Activated CD4-positive, alpha-beta T cell treated with anti-CD3 and anti-CD28 coated beads, Interleukin-2, amount 50 U/mL, for 24 hours (primary cell): Measurements from ENCODE around the gene PIK3R6.

Experiments used
- DNase-seq, 2 donors: peaks; one replicate each; pipeline ENCODE4 v3.0.0-alpha.2; 2020; ENCODE audit warnings: low read depth in 1 of 2, low spot score in 1 of 2

The PIK3R6 gene

DNA sequence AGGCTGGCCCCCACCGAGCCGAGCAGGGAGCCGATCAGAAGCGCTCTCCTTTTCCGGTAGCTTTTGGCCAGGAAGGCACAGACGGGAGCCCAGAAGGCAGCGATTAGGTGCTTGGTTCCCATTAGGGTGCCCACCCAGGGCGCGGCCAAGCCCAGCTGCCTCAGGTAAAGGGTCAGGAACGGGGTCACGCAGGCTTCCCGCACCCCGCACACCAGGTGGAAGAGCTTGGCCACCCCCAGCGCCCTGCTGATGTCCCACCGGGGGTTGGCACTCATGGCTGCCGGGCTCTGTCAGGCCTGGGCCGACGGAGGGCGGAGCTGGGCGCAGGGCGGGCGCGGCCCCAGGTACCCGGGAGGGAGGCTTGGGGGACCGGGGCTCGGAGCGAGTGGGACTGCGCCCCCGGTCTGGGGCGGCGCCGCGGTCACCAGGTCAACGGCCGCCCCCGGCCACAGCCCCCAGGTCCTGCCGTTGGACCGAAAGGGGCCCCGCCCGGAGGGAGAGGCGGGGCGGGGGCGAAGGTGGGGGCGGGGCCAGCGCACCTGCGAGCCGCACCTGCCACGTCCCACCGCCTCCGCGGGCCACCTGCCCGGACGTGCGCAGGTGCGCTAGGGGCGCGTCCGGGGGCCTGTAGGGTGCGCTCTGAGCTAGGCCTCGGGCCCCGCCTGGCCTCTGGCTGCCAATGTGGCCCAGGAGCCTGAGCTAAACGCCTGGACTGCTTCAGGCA, 68.5 kb downstream of the PIK3R6 start, which contains the start of gene MFSD6L:
MFSD6L (minus strand) TSS at position 520 of the 724 bp plus-strand sequence; CDS start at position 275, 245 bp downstream.
- no peak for DNase-seq

DNA sequence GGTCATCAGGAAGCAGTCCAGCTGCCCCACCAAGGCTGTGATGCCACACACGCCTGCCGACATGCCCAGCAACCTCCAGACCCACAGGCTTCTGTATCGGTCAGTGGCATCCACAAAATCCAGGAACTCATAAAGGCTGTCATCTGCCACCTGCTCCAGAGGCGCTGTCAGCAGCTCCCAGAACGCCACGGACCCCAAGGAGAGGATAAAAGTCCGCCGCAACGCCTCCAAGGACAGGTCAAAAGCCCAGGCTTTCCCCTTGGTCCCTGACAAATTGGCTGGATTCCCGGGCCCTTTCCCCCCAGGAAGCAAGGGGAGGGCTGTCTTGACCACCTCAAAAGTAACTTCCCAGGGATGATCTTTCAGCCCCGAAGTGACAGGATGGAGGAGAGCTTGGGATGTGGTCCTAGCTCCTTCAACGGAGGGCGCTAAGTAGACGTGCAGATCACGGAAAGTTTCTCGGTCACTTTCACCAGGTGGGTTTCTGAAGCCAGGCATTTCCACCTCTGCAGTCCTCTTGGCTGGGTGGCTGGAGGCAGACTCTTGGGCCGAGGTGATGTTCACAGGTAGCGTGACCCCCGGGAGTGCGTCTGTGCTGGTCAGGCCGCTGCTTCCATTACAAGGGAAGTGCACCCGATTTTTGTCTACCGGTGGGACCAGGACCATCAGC, 69.2 kb downstream of the PIK3R6 start:
- no peak for DNase-seq

DNA sequence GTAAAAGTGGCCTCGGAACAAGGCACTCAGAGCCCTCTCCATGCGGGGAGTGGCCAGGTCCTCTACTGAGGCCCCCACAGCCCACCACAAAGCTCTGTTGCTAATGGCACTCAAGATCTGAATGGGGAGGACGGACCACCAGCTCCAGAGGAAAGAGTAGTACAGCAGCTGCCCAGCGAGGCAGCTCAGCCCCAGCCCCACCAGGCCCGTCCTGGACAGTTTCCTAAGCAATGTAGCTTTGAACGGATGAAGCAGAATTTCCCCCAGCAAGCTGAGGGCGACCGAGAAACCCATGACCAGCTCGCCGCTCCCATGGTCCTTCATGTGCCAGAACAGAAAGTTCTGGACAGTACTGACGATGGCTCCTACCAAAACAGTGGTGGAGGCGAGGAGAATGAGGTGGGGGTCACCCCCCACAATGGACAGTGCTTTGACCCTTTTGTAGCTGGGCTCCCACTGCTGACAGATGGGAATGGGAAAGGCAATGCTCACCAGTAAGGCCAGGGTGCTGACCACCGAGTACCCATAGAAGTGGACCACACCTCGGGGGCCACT, 69.8 kb downstream of the PIK3R6 start:
- no peak for DNase-seq

DNA sequence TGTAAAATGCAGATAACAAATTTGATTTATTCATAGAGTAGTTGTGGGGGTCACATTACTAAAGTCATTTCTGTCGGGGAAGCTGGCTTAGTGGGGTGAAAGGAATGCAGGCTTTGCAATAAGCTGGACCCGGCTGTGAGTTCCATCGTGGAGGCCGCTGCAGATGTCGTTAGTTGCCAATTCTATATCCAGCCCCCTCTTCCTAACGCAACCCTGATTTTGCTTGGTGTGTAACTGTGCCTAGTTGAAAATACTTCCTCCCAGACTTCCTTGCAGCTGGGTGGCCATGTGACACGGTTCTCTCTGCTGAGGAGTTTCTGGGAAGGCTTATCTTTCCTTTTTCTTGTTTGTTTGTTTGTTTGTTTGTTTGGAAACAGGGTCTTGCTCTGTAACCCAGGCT, 72.8 kb downstream of the PIK3R6 start:
- no peak for DNase-seq

DNA sequence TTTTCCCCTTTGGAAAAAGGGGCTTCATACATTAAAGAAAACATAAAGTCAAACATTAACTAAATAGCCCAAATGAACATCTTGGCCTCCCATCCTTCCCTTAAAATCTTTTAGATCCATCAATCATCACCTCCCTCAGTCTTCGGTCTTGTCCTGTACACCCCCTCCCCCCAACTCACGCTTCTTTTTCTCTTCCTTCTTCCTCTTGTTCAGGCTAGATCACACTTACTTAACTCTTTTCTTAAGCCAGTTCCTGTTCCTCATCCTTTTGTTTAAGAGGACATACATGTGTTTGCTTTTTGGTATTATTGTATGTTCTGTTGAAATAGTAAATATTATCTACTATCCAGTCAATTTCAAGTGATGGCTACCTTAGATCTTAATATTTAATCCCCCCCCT, 73.8 kb downstream of the PIK3R6 start:
- DNase-seq = no peak

DNA sequence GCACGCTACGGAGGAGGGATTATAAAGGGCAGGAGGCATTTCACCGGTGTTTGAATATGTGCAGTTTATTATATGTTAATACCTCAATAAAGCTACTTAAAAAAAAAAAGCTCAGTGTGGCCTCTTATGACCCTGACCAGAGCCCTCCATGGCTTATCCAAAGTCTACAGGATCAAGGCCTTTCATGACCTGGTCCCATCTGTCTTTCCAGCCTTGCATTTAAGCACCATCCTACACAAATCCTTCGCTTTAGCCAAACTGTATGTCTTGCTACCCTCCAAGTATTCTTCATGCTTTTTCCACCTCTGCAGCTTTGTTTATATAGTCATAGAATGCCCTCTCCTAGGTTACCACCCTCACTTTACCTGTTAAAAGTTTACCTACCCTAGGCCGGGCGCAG, 74.8 kb downstream of the PIK3R6 start:
- no peak for DNase-seq

DNA sequence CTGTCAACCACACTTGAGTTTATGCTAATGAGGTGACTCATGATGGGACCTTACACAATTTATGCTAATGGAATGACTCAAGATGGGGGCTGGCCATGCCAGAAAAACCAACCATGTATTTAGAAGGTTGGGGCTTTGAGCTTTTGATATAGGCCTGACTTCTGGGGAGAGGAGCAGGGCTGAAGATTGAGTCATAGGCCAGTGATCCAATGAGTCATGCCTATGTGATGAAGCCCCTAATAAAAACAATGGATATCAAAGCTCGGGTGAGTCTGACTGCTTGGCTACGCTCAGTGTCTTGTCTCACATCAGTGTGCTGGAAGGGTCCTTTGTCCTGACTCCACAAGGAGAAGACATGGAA, 75.6 kb downstream of the PIK3R6 start:
- DNase-seq = no peak

DNA sequence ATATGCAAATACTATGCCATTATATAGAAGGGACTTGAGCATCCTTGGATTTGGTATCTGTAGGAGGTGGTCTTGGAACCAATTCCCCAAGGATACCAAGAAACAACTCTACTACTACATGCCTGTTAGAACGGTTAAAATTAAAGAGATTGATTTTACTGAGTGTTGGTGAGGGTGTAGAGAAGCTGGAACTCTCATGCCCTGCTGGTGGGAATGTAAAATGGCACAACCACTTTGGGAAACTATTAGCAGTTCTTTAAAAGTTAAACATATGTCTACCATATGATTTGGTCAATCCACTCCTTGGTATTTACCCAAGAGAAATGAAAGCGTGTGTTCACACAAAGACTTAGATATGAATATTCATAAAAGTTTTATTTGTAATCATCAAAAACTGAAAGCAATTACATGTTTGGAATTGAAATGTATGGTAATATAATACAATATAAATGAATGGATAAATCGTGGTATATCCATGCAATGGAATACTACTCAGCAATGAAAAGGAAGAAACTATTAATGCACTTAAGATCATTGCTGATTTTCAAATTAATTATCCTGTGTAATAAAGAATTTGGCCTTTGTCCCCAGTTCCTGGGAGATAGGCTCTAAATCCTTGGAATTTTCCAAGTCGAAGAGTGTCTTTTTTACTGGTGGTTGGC, 76.1 kb downstream of the PIK3R6 start:
- DNase-seq = no peak

DNA sequence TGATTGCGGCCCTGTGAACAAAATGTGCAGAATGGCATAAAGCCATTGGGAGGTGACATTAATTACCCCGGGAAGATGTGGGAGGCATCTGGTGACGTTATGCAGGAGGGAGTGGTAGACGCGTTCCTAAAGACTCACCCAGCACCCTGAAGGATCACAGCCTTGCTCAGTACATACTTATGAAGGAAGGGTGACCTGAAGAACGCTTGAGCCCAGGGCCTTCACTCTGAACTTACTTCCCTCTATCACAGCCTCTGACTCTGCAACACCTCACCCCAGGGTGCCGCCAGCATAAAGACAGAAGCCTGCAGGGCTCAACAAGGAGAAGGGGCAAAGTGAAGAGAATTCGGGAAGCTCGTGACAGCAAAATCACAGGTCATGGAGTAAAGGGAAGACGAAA, 77.7 kb downstream of the PIK3R6 start:
- no peak for DNase-seq

DNA sequence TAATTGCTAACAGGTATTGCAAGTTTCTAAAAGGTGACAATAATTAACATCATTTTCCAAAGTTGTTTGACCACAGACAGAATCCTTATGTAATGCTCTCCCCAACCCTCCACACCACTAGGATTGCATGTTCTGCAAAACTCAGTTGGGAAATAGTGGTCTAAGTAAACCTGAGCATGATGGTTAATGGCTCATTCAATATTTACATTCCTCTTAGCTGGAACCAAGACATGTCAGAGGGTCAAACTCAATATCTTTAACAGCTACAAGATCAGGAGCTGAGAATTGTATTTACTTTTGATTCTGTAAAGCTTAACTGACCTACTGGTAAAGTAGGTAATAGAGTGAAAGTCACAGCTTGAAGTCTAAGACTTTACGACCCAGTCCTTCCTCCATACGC, 78.5 kb downstream of the PIK3R6 start:
- no peak for DNase-seq

DNA sequence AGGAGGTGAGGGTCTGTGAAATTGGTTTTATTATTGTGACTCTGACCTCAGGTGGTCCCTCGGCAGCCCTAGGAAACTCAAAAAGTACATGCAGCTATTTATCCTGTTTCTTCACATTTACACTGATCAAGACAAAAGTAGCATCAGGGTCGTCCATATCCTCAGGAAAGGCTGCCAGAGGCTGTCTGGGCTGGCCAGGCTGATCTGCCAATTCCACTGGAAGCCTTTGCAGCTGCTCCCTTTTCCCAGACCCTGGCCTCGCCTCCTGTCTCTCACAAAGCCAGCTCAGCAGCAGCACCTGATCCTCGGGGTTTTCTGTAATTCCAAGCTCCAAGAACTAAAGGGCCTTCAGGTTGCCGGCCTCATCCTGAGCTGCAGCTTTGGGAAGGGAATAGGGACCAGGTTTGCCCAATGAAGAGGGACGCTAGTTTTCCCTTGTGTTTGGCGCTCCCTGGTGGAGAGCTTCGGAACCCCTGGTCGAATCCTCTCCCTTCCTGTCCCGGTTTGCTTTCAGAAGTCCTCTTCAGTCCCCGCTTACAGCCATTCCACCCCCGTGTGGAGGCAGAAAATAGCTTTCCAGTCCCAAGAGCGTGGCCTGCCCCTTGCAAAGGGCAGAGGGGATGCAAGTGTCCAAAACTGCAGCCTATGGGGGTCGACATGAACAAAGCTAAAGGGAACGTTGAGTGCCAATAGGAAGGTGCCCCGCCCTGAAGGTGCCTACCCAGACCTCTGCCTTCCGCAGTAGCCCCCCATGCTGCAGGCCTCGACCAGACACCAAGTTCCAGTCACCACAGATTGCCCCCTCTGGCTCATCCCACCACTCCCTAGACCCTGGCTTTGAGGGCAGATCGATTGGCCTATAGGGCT, 81.7 kb downstream of the PIK3R6 start:
- DNase-seq = peak; percentile 35 to 43

DNA sequence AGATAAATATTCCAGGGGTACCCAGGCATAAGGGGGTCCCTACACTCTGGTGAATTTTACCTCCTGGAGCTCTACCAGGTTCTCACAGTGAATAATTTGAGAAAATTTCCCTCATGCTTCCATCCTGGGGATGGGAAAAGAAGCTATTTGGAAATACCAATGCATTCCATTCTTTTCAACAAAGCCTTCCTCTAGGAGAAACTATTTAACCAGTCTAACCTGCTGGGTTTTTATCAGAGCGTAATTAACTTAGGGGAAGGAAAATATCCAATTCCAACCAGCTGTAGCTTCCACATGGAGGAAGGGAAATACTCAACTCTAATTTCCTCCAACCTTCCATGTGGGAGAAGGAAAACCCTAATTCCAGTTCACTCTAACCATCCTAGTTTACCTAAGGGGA, 85.3 kb downstream of the PIK3R6 start:
- no peak for DNase-seq

DNA sequence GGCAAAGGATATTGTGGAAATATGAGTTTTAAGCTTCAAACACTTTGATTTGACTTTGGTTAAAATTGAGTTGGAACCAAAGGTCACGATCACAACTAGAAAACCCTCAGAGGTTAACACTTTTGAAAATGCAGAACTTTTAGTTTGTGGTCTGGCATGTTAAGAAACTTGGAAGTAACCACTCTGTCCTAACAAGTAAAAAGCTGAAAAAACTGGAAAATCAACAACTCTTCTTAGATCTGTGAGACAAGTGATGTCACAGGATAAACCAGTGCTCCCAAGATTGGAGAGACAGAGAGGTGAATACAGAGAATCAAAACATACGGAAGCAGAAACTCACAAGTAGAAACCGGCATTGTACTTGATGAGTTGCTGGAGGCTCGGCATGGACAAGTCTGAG, 85.7 kb downstream of the PIK3R6 start:
- DNase-seq = no peak

DNA sequence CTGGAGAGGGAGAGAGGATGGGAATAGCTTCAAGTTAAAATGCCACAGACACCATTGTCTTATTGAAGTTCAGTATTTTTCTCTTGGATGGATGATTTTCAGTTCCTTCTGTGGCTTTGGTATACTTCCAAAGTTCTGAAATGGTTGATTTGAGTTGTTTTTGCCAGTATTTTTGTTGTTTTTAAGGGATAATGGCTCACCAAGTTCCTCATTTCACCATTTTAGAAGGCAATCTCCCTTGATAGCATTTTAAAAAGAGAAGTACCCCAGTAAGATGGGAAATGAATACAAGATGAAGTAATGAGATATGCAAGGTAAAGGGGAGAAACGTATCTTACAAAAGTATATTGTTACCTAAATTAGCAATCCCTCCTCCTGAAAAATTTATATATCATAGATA, 90.6 kb downstream of the PIK3R6 start:
- DNase-seq = no peak

DNA sequence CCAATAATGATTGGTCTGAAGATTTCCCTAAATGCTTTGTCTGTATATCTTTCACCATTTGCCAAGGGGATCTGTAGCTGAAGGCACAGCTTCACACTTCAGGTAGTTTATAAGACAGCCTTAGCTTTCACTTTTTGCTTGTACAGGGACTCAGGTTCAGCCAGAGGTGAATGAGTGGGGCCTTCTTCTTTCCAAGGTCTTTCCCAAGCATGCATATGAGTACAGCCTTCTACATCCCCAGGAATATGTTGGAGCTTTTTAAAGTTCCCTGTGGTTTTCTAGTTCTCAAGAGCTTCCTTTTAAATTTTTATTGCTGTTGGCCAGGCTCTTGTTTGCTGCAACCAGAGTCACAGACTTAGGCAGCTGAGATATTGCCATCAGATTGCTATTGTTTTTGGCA, 91.2 kb downstream of the PIK3R6 start:
- no peak for DNase-seq

DNA sequence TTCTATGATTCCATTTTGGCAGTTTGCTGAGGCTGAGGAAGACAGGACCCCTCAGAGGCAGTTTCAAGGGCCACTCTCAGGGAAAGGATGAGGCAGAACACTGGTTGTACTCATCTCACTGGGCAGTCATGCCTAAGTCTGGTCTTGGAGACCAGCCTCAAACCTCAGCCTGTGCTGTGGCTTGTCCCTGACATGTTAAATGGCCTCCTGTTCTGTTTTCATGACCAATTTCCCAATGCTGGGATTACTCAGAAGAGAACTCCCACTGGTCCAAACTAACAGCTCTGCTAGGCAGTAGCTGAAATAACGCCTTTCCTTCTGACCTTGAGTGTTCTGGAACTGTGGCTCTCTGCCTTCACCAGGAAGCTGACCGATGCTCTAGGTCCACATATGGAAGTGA, 100.7 kb downstream of the PIK3R6 start:
- DNase-seq = no peak

DNA sequence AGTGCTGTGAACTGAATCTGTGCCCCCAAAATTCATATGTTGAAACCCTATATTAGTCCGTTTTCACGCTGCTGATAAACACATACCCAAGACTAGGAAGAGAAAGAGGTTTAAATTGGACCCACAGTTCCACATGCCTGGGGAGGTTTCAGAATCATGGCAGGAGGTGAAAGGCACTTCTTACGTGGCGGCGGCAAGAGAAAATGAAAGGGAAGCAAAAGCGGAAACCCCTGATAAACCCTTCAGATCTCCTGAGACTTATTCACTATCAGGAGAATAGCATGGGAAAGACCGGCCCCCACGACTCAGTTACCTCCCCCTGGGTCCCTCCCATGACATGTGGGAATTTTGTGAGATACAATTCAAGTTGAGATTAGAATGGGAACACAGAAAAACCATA, 105.5 kb downstream of the PIK3R6 start:
- DNase-seq = no peak

DNA sequence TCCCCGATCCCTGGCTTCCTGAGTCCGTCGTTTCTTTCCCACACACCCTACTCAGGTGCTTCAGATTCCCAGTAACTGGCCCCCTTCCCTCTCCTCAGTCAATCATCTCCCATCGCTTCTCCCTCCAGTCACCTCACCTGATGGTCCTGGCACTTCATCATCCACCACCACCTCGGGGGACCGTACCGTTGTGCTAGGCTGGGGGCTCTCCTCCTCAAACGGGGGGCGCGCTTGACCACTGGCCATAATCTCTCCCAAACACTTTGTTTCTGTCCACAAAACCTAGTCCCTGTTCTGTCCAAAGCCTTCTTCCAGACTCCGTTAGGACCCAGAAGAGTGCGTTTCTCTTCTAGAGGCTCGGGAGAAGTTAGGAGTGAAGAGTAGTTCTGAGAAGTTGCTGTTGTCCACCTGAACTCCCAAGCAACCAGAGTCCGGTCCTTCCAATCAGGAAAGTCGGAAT, 109.3 kb downstream of the PIK3R6 start, which contains the start of gene SPDYE4:
SPDYE4 (minus strand) TSS at position 410 of the 460 bp plus-strand sequence; CDS start at position 246, 164 bp downstream.
- DNase-seq = no peak

DNA sequence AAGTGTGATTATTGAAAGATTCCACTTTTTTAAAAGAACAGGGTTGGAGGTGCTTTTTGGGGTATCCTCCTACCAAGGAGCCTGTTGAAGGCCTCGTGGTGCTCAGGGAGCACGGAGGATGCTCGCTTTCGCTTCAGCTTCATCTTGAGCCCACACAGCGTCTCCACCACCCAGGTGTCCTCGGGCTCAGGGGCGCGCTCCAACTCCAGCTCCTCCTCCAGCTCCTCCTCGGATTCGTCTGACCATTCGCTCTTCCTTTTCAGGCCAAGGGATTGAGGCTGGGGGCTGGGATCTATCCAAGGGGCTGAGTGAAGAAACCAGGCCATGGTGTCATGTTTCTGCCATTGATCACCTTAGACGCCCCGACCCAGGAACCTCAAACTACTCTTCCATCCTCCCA, 110.3 kb downstream of the PIK3R6 start:
- DNase-seq = no peak

DNA sequence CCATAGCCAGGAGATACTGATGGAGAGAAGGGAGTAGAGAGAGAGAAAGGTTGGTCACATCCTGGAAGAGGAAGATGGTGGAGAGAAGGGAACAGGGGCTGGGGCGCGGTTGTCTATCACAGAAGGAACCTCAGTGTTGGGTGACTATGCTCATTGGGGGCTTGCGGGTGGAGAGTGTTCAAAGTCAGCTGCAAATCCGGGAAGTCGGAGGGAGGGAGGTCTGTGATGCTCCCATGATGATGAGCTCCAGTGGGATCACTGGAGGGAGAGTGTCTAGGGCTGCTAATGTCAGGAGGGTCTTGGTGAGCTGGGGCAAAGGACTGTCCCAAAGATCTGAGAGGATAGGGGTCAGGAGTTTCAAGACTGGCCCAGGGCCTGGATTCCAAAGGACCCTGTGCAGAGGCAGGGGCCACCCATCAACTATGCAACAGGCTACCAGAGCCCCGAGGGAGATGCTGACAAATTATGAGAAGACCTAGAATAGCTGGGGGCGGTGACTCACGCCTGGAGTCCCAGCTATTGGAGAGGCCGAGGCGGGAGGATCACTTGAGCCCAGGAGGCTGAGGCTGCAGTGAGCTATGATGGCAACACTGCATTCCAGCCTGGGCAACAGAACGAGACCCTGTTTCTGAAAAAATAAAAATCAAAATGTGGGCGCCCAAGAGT, 111.8 kb downstream of the PIK3R6 start:
- DNase-seq = no peak
